ENCODE data around the gene HCRT.
"Not testable (repeated sequence)": the region's sequence is repeated elsewhere in the genome, so short reads cannot be mapped to it uniquely, and the experiment has no call there.

Gene HCRT

DNA sequence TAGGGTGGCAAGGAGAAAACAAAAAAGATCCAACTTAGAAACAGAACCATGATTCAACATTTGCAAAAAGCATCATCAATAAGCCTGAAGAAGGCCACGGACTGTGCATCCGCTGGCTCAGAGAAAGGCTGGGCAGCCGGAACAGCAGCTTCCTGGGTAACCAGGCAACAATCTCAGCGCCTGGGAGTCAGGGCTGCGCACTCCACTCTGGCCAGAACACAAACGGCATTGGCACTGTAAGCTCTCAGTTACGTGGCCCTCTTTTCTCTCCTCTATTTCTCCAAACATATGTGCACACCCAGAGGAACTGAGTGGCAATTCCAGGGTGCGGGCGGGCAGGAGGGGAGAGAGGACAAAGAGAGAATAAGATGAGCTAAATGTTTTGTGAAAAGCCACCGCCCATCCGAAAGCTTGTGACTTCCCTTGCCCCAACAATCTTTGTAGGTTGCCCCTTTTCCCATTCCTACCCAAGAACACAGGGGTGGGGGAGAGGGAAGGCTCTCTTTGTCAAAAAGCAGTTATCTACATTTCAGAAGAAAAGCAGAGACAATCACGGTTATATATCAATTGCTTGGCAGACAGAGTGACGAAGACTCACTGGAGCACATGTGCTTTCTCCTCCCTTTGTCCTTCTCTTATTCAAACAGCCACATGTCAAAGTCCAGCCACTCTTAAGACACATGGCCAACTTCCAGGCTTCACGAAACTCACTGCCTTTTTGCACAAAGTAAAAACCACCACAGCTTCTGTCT lies 15.6 kb upstream of the HCRT start:
- peak in 29 of 42 donors; percentile 27 to 78 (median 53) for DNase-seq
- intact Hi-C loops (cut with DNase I) = no loop called here

DNA sequence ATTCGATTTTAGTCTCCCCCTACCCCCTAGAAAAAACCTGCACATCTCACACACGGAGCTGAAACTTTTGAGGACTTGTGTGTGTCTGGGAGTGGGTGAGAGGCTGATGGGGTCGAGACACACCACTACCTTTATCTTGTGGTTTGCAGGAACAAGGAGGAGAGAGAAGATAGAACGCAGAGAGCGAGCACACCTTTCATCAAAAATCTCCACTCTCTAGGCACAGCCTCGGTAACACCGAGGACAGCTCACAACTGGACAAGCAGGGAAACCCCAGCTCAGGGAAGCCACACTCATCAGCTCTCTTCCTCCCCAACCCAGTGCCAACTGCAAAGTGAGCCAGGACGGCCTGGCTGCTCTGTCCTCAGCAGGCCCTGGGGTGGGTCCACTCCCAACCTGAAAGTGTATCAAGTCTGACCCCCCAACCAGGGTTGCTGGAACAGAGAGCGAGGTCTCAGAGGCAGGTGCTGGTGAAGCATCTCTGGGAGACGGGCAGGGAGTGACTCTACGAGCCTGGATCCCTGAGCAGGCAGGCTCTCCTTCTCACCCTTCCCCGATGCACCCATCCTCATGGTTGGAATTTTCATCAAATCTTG lies 14.3 kb upstream of the HCRT start:
- DNase-seq = no peak
- intact Hi-C loops (cut with DNase I) = no loop called here

DNA sequence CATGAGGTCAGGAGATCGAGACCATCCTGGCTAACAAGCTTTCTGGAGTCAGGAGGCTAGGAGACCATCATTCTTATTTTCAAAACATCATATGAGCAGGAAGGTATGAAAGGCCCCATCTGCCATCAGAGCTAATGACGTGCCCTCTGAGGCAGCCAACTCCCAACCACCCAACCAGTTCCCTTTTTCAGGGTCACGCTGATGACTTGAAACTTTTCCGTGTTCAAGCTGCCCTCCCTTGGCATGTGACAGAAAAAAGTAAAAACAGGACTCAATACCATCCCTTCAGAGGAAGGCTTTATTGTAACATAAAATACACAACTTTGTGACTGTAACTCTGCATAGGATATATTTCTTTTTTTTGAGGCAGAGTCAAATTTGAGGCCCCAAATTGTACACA lies 13.6 kb upstream of the HCRT start:
- no peak for DNase-seq
- intact Hi-C loops (cut with DNase I) = no loop called here

DNA sequence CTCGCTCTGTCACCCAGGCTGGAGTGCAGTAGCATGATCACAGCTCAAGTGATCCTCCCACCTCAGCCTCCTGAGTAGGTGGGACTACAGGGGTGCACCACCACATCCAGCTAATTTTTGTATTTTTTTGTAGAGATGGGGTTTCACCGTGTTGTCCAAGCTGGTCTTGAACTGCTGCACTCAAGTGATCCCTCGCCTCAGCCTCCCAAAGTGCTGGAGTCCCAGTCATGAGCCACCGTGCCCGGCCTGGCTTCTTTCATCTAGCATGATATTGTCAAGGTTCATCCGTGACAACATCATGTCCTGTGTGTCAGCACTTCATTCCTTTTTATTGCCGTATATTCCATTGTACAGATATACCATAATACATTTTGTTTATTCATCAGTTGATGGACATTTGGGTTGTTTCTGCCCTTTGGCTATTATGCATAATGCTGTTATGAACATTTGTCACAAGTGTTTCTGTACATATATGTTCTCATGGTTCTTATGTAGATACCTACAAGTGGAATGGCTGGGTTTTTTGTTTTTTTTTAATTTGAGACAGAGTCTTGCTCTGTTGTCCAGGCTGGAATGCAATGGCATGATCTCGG lies 12.4 kb upstream of the HCRT start:
- intact Hi-C loops (cut with DNase I) = no loop called here
- DNase-seq = no peak

DNA sequence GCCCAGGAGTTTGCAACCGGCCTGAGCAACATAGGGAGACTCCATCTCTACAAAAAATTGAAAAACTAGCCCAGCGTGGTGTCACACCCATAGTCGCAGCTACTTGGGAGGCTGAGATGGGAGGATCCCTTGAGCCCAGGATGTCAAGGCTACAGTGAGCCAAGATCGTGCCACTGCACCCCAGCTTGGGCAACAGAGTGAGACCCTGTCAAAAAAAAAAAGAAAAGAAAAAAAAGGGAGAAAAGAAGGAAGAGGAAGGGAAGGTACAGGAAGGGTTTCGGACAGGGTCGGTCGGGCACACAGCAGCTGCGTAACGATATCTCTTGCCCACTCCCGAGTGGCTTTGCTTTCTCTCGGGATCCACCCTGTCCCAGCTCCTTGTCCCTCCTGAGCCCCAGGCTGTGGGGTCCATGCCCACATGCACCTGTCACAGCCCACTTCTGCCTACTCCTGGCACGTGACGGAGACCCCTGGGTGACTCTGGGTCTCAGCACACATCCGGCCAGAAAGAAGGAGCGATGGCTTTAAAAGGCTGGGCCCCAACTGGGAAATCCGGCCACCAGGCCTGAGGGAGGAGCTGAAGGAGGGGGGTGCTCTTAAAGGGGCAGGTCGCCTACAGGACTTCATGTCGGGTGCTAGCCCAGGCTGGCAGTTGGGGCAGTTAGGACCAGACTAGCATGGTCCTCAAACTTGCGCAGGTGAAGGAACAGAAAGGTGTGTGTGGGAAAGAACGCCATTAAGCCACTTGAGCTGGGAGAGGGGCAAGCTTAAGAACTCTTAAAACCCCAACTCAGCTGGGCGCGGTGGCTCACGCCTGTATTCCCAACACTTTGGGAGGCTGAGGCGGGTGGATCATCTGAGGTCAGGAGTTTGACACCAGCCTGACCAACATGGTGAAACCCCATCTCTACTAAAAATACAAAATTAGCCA lies 9.0 kb upstream of the HCRT start, which contains the start of gene GHDC:
TSS of gene GHDC (minus strand) at position 526 of the 931 bp plus-strand sequence. CDS start 913 bp downstream, outside the sequence.
- intact Hi-C loops (cut with DNase I) = no loop called here

DNA sequence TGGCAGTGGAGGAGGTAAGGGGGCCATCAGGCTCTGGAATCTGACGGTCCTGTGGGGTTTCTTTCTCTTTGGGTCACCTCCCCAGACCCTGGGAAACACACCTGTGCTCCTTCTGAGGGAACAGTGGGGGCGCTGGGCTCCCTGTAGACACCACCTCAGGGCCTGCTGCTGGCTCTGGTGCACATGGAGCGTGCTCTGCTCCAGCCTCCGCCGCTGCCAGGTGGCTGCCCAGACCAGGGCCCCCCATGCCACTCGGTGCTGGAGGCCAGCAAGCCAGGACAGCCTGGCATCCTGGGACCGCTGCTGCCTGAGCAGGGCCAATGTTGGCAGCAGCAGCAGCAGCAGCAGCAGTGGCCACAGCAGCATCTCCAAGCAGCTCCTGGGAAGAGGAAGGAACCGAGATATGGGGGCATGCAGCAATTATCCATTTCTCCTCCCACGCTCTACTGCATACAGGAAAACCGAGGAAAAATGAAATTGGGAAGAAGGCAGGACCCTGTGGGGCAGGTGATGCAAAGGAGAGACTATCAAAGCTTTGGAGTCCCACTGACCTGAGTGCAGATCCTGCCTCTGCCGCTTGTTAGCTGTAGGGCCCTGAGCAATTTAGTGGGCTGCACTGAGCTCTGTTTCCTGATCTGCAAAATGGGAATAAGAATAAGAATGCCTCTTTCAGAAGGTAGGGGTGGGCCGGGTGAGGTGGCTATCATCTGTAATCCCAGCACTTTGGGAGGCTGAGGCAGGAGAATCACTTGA lies 8.1 kb upstream of the HCRT start:
- no peak for DNase-seq
- intact Hi-C loops (cut with DNase I) = no loop called here

More for the DNA sequence above, 9.0 kb upstream of the HCRT start, which contains the start of gene GHDC:
- DNase-seq = peak; percentile 80 to 96 (median 90)

DNA sequence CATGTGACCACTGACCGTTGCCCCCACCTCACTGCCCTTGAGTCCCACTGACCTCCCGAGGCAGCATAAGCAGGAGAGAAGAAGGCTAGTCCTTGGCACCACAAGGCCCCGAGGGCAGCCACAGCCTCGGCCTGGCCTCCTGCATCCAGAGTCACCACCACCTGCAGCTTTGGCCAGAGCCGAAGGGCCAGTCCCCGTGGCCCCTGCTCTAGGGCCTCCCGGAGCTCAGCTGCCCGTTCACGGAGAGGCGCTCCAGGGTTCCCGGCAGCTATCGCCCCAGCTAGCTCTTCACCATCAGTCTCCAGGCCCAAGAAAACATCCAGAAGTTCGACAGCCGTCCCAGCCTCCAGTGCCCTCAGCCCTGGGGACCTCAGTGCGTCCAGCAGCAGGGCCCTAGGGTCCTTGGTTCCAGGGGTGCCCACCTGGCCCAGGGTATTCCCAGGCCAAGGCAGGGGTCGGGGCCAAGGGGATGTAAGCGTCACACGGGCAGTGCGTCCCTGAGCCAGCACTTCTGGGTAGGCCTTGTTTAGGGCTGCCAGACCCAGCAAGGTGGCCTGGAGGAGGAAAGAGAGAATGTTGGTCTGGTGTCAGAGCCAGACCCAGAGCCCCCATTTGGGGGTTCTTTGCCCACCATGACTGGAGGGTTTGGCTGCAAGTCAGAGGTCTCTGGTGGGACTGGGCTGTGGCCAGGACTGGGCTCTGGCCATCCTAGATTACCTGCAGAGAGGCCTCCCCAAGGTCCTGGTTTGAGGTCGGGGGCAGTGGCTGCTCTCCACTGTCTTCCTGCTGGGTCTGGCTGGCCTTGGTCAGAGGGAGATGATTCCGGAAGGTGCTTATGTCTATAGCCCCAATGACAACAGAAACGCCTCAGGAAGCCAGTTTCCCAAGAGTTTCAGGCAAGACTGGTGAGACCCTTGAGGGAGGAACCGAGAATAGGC lies 7.2 kb upstream of the HCRT start:
- DNase-seq = no peak
- intact Hi-C loops (cut with DNase I) = no loop called here

DNA sequence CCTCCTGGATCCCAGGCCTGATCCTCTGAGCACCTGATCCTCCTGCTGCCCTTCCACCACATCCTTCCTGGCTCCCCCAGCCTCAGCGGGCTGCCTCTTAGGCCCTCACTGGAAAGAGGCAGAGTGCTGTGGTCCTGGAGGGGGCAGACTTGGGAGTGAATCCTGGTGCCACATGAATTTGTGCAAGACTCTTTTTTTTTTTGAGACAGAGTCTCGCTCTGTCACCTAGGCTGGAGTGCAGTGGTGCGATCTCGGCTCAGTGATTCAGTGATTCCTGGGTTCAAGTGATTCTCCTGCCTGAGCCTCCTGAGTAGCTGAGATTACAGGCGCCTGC lies 6.0 kb upstream of the HCRT start:
- no peak for DNase-seq
- intact Hi-C loops (cut with DNase I) = no loop called here

DNA sequence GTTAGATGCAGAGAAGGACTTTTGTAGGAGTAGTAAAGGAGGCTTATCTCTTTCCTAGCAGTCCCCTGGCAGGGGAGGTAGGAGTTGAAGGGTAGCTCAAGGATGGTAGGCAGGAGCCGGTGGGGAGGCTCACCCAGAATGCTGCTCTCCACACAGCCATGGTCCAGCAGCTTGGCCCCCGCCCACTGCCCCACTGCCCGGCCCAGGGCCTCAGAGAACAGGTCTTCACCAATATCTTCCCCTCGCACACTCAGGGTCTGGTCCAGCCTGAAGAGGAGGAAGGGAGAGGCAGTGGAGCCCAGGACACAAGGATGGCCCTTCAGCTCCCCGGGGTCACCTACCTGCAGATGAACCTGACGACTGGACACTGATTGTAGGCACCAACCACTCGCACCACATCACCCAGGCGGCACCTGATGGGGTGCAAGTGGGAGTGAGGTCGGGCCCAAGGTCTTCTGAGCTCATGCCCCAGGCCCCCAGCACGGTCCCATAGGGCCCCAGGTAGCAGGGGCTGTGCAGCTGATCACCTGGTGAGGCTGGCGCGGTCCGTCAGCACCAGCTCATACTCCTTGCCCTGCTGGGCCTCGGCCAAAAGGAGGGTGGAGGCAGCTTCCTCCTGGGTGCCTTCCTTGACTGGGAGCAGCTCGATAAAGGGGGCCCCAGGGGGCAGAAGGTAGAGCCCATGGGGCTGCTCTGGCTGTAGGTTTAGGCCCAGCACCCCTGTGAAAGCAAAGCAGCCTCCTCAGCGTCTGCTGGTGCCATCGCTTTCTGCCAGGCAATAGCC lies 5.4 kb upstream of the HCRT start:
- intact Hi-C loops (cut with DNase I) = no loop called here
- no peak for DNase-seq

DNA sequence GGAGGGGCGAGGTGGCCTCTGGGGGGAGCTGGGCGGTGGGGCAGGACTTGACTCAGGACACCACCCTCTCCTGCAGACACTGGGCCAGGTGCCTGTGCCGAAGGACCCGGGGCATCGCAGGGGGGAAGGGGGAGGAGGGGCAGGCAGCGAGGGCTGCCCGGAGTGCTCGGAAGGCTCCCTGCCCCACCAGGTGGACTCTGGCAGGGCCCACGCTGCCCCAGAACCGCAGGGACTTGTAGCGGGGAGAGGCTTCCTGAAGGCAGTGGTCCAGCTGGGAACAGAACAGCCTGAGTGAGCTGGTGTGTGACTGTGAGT lies 4.4 kb upstream of the HCRT start:
- DNase-seq = no peak
- intact Hi-C loops (cut with DNase I) = loop anchor here (10.0 kb wide), 1 partner anchor 215 kb away; no protein-coding TSS in a partner anchor

DNA sequence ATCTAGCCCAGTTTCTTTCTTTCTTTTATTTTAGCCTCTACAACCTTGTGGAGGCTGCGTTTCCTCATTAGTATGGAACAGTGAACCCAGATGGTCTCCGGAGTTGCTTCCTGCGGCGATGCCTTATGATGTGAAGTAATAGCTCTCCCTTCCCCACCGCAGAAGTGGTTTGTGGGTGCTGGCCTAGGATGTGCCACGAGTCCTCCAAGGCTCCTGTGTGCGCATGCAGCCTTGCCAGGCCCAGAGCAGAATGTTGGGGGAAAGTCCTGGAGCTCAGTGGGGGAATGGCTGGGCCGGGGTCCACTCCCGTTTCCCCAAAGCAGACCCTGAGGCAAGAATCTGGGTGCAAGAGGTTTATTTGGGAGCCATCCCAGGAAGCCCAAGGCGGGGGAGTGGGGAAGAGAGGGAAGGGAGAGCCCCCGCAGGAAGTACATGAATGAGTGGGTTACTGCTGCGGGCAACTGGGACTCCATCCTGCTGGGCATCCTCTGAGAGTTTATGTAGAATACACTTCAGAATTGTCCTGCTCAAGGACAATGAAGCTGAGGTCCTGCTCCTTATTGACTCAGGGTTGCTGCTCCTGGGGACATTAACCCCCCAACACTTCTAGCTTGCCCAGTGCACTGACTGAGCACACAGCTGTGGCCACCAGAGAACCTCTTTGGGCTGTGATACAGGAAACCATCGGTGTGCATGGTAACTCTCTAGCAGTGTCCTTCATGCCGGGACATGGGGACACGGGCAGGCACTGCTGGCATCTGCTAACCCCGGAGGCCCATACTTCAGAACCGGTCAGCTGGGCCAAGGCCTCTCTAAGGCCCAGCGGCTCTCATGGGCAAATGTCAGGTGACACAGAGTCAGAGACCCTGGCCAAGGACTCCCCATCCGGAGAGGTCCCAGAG lies 3.7 kb upstream of the HCRT start:
- DNase-seq = no peak
- intact Hi-C loops (cut with DNase I) = loop anchor here (10.0 kb wide), 1 partner anchor 216 kb away; no protein-coding TSS in a partner anchor

DNA sequence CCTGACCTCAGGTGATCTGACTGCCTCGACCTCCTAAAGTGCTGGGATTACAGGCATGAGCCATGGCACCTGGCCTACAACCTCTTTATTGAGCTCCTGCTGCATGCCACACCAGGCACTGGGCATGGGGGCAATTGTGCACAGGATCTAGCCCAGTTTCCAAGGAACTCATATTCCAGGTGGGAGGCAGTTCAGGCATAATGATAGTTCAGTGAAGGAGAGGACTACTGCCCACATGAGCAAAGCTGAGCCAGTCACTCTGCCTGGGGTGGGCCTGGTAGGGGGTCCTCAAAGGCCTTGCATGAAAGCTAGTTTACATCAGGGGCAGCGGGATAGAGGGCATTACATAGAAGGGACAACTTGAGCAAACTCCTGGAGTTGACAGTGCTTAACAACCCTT lies 2.6 kb upstream of the HCRT start:
- intact Hi-C loops (cut with DNase I) = loop anchor here (10.0 kb wide), 1 partner anchor 217 kb away; no protein-coding TSS in a partner anchor
- DNase-seq = no peak

DNA sequence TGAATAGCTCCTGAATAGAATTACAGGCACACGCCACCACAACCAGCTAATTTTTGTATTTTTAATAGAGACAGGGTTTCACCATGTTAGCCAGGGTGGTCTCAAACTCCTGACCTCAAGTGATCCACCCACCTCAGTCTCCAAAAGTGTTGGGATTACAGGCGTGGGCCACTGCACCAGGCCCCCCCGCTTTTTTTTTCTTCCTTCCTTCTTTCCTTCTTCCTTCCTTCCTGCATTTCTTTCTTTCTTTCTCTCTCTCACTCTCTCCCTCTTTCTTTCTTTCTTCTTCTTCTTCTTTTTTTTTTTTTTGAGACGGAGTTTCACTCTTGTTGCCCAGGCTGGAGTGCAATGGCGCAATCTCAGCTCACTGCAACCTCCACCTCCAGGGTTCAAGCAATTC lies 939 bp upstream of the HCRT start:
- not testable (repeated sequence) for DNase-seq

DNA sequence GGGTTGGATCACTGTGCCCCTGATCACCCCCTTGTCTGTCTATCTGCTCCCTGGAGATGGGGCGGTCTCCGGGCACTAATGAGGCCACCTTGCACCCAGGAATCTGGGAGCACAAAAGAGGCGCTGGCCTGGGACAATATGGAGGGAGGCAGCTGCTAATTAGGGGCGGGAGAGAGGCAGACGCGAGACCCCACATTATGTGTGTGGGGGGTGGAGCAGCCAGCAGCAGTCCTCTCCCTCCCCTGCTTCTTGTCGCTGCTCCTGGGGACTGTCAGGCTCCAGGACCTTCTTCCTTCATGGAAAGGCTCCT lies 324 bp upstream of the HCRT start:
- no peak for DNase-seq
- intact Hi-C loops (cut with DNase I) = loop anchor here (10.0 kb wide), 1 partner anchor 219 kb away; no protein-coding TSS in a partner anchor

More for the DNA sequence above, 939 bp upstream of the HCRT start:
- intact Hi-C loops (cut with DNase I) = loop anchor here (10.0 kb wide), 1 partner anchor 219 kb away; no protein-coding TSS in a partner anchor

DNA sequence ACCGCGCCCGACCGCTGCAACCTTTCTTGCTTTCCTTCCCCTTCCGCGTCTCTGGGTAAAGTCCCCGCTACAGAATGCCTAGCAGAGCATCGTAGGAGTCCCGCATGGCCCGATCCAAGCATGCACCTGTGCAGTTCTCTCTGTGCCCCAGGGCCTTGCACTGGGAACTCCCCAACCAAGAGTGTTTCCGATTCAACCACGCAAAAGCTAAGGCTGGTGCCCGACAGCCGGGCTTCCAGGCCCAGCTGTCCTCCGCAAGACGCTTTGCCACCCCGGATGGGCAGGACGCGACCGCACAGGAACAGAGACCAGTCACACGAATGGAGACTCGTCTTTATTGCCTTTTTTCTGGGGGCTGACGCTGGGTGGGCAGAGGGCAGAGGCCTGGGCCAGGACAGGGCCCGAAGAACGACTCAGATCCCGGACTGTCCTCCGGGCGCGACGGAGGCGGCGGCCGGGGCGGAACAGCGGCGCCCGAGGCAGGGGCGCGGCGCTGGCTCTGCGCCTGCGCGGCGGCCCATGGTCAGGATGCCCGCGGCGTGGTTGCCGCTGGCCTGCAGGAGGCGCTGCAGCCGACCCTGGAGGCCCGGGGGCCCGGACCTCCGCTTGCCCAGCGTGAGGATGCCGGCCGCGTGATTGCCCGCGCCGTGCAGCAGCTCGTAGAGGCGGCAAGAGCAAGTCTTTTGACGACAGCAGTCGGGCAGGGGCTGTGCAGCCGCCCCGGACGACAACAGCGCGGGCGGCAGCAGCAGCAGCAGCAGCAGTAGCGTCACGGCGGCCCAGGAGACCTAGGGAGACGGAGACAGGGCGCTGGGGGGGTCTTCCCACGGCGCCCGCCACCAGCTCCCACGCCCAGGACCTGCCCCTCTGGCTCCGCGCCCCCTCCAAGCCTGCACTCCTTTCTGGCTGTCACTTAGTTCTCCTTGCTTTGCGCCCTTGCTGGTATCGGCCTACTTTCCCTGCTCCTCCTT lies 1.2 kb downstream of the HCRT start:
- peak in 41 of 42 donors; percentile 31 to 88 (median 75) for DNase-seq
- intact Hi-C loops (cut with DNase I) = loop anchor here (10.0 kb wide), 1 partner anchor 221 kb away; no protein-coding TSS in a partner anchor

All from head of caudate nucleus (tissue), 42 donors.